ENCODE measurements around the gene SMIM10. TPM values are rescaled to one million over a fixed set of nuclear protein-coding genes. Genes with fewer than 3 reads are reported as not detected.

SMIM10 gene
- total RNA-seq, 2 experiments from 2014 or later = 0.19 to 0.34 TPM

GRCh38 chrX:134985479-134985878 is 5.3 kb upstream of the SMIM10 start:
- no peak for DNase-seq
- ChIA-PET POLR2A (no interaction called here), CTCF (interaction anchor here (0.7 to 1.1 kb wide), 4 partner anchors 13 to 21 kb away, joined by 3 read pairs; no protein-coding TSS in a partner anchor)
- peaks cover 3% of the 10 kb centered on the region for H3K4me1 Mint-ChIP-seq (ENCODE audit: low read depth)
- peaks cover 12% of the 10 kb centered on the region for H3K27me3 Mint-ChIP-seq
- H3K36me3 Mint-ChIP-seq = no peaks in the 10 kb centered on the region
- H3K27ac Mint-ChIP-seq = no peak overlapping the region
- H3K4me3 Mint-ChIP-seq = no peak overlapping the region
- no peaks in the 10 kb centered on the region for H3K9me3 Mint-ChIP-seq
- intact Hi-C loops (cut with micrococcal nuclease) = no loop called here

GRCh38 chrX:134990475-134990800 is 353 bp upstream of the SMIM10 start:
- Mint-ChIP-seq H3K27me3 (peaks cover 24% of the 10 kb centered on the region), H3K9me3 (no peaks in the 10 kb centered on the region), H3K4me1 (ENCODE audit: low read depth) (peaks cover 6% of the 10 kb centered on the region), H3K27ac (no peak overlapping the region), H3K36me3 (no peaks in the 10 kb centered on the region), H3K4me3 (peak overlapping the region; percentile 2)
- ChIA-PET CTCF (interaction anchor here (0.8 to 1.7 kb wide), 3 partner anchors 14 to 96 kb away, joined by 3 to 4 read pairs (median 3); no protein-coding TSS in a partner anchor), POLR2A (no interaction called here)
- no peak for DNase-seq
- intact Hi-C loops (cut with micrococcal nuclease) = no loop called here

GRCh38 chrX:134997646-134998045 is 6.9 kb downstream of the SMIM10 start:
- DNase-seq = no peak
- Mint-ChIP-seq H3K9me3 (no peaks in the 10 kb centered on the region), H3K4me3 (no peak overlapping the region), H3K27me3 (peaks cover 2% of the 10 kb centered on the region), H3K36me3 (no peaks in the 10 kb centered on the region), H3K4me1 (ENCODE audit: low read depth) (no peaks in the 10 kb centered on the region), H3K27ac (no peak overlapping the region)
- POLR2A ChIA-PET = no interaction called here
- CTCF ChIA-PET = interaction anchor here (1.2 to 1.6 kb wide), 2 partner anchors 13 to 514 kb away, joined by 3 read pairs; no protein-coding TSS in a partner anchor
- intact Hi-C loops (cut with micrococcal nuclease) = no loop called here

GRCh38 chrX:134998246-134998645 is 7.5 kb downstream of the SMIM10 start:
- ChIA-PET CTCF (interaction anchor here (1.2 to 1.6 kb wide), 2 partner anchors 13 to 514 kb away, joined by 3 read pairs; no protein-coding TSS in a partner anchor), POLR2A (no interaction called here)
- H3K27me3 Mint-ChIP-seq = peaks cover 2% of the 10 kb centered on the region
- no peaks in the 10 kb centered on the region for H3K9me3 Mint-ChIP-seq
- no peaks in the 10 kb centered on the region for H3K4me1 Mint-ChIP-seq (ENCODE audit: low read depth)
- DNase-seq = no peak
- H3K36me3 Mint-ChIP-seq = no peaks in the 10 kb centered on the region
- H3K27ac Mint-ChIP-seq = no peak overlapping the region
- intact Hi-C loops (cut with micrococcal nuclease) = no loop called here
- H3K4me3 Mint-ChIP-seq = no peak overlapping the region

GRCh38 chrX:134999469-134999868 is 8.7 kb downstream of the SMIM10 start:
- no peaks in the 10 kb centered on the region for H3K36me3 Mint-ChIP-seq
- no peaks in the 10 kb centered on the region for H3K4me1 Mint-ChIP-seq (ENCODE audit: low read depth)
- no peak for DNase-seq
- CTCF ChIA-PET = interaction anchor here (0.6 to 1.1 kb wide), 3 partner anchors 35 to 516 kb away, joined by 3 read pairs; no protein-coding TSS in a partner anchor
- H3K9me3 Mint-ChIP-seq = no peaks in the 10 kb centered on the region
- no peak overlapping the region for H3K4me3 Mint-ChIP-seq
- POLR2A ChIA-PET = no interaction called here
- peaks cover 2% of the 10 kb centered on the region for H3K27me3 Mint-ChIP-seq
- no peak overlapping the region for H3K27ac Mint-ChIP-seq
- intact Hi-C loops (cut with micrococcal nuclease) = loop anchor here (1.0 kb wide), 1 partner anchor 34 kb away; no protein-coding TSS in a partner anchor

GRCh38 chrX:135000516-135000915 is 9.7 kb downstream of the SMIM10 start:
- CTCF ChIA-PET = interaction anchor here (0.5 to 1.1 kb wide), 2 partner anchors 36 to 524 kb away, joined by 3 read pairs; no protein-coding TSS in a partner anchor
- intact Hi-C loops (cut with micrococcal nuclease) = loop anchor here (2.0 kb wide), 1 partner anchor 86 kb away; no protein-coding TSS in a partner anchor

GRCh38 chrX:135003876-135004623 is 13.3 kb downstream of the SMIM10 start:
- Mint-ChIP-seq H3K27ac (peak overlapping the region; percentile 54), H3K36me3 (no peaks in the 10 kb centered on the region), H3K4me1 (ENCODE audit: low read depth) (no peaks in the 10 kb centered on the region), H3K9me3 (no peaks in the 10 kb centered on the region), H3K27me3 (no peaks in the 10 kb centered on the region), H3K4me3 (peak overlapping the region; percentile 77)
- CTCF ChIA-PET = interaction anchor here (0.6 to 1.5 kb wide), 2 partner anchors 14 to 39 kb away, joined by 3 to 5 read pairs; partner anchors contain the start of gene SMIM10
- intact Hi-C loops (cut with micrococcal nuclease) = loop anchor here (1.0 kb wide), 1 partner anchor 48 kb away; the partner anchor contains the start of gene RTL8A
- peak; percentile 93 for DNase-seq
- POLR2A ChIA-PET = no interaction called here

More at GRCh38 chrX:135000516-135000915, 9.7 kb downstream of the SMIM10 start:
- no peak for DNase-seq
- Mint-ChIP-seq H3K4me1 (ENCODE audit: low read depth) (no peaks in the 10 kb centered on the region), H3K27ac (no peak overlapping the region), H3K27me3 (peaks cover 2% of the 10 kb centered on the region), H3K9me3 (no peaks in the 10 kb centered on the region), H3K4me3 (no peak overlapping the region), H3K36me3 (no peaks in the 10 kb centered on the region)
- POLR2A ChIA-PET = no interaction called here

GRCh38 chrX:135006187-135006586 is 15.4 kb downstream of the SMIM10 start:
- H3K27me3 Mint-ChIP-seq = peaks cover 1% of the 10 kb centered on the region
- no peaks in the 10 kb centered on the region for H3K4me1 Mint-ChIP-seq (ENCODE audit: low read depth)
- no peaks in the 10 kb centered on the region for H3K36me3 Mint-ChIP-seq
- DNase-seq = no peak
- no peak overlapping the region for H3K4me3 Mint-ChIP-seq
- no peak overlapping the region for H3K27ac Mint-ChIP-seq
- intact Hi-C loops (cut with micrococcal nuclease) = no loop called here
- H3K9me3 Mint-ChIP-seq = no peaks in the 10 kb centered on the region
- POLR2A ChIA-PET = no interaction called here
- CTCF ChIA-PET = no interaction called here

- intact Hi-C loops (cut with micrococcal nuclease) = no loop called here
- H3K36me3 Mint-ChIP-seq = no peaks in the 10 kb centered on the region
- H3K27me3 Mint-ChIP-seq = peaks cover 1% of the 10 kb centered on the region
- POLR2A ChIA-PET = no interaction called here
- H3K4me1 Mint-ChIP-seq (ENCODE audit: low read depth) = no peaks in the 10 kb centered on the region
- H3K9me3 Mint-ChIP-seq = no peaks in the 10 kb centered on the region
- H3K4me3 Mint-ChIP-seq = no peak overlapping the region
- CTCF ChIA-PET = no interaction called here
- no peak overlapping the region for H3K27ac Mint-ChIP-seq
- DNase-seq = no peak
Observed at GRCh38 chrX:135009057-135009610, 18.3 kb downstream of the SMIM10 start.

- Mint-ChIP-seq H3K27ac (no peak overlapping the region), H3K4me3 (no peak overlapping the region), H3K27me3 (peaks cover 1% of the 10 kb centered on the region), H3K36me3 (no peaks in the 10 kb centered on the region), H3K9me3 (no peaks in the 10 kb centered on the region), H3K4me1 (ENCODE audit: low read depth) (no peaks in the 10 kb centered on the region)
- no peak for DNase-seq
- ChIA-PET CTCF (no interaction called here), POLR2A (no interaction called here)
- intact Hi-C loops (cut with micrococcal nuclease) = no loop called here
Observed at GRCh38 chrX:135009838-135010237, 19.0 kb downstream of the SMIM10 start.

GRCh38 chrX:135010921-135011320 is 20.1 kb downstream of the SMIM10 start:
- Mint-ChIP-seq H3K27ac (no peak overlapping the region), H3K4me3 (no peak overlapping the region), H3K36me3 (no peaks in the 10 kb centered on the region), H3K9me3 (no peaks in the 10 kb centered on the region), H3K27me3 (peaks cover 1% of the 10 kb centered on the region), H3K4me1 (ENCODE audit: low read depth) (no peaks in the 10 kb centered on the region)
- ChIA-PET CTCF (no interaction called here), POLR2A (no interaction called here)
- intact Hi-C loops (cut with micrococcal nuclease) = no loop called here
- DNase-seq = no peak

GRCh38 chrX:135015523-135016245 is 24.9 kb downstream of the SMIM10 start:
- intact Hi-C loops (cut with micrococcal nuclease) = no loop called here

More at GRCh38 chrX:135015523-135016245, 24.9 kb downstream of the SMIM10 start:
- Mint-ChIP-seq H3K36me3 (no peaks in the 10 kb centered on the region), H3K4me1 (ENCODE audit: low read depth) (no peaks in the 10 kb centered on the region), H3K27ac (no peak overlapping the region), H3K9me3 (no peaks in the 10 kb centered on the region), H3K4me3 (no peak overlapping the region), H3K27me3 (peaks cover under 1% of the 10 kb centered on the region)
- CTCF ChIA-PET = no interaction called here
- no peak for DNase-seq
- POLR2A ChIA-PET = no interaction called here

All from activated CD4-positive, alpha-beta memory T cell treated with anti-CD3 and anti-CD28 coated beads for 36 hours (primary cell).